Measurements from ENCODE around the gene PRAMEF14.
"Not testable (repeated sequence)": the region's sequence is repeated elsewhere in the genome, so short reads cannot be mapped to it uniquely, and the experiment has no call there.

The PRAMEF14 gene, protein sequence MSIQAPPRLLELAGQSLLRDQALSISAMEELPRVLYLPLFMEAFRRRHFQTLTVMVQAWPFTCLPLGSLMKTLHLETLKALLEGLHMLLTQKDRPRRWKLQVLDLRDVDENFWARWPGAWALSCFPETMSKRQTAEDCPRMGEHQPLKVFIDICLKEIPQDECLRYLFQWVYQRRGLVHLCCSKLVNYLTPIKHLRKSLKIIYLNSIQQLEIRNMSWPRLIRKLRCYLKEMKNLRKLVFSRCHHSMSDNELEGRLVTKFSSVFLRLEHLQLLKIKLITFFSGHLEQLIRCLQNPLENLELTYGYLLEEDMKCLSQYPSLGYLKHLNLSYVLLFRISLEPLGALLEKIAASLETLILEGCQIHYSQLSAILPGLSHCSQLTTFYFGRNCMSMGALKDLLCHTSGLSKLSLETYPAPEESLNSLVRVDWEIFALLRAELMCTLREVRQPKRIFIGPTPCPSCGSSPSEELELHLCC

GRCh38 chr1:13347034-13347433 lies at the start of gene PRAMEF14:
Gene PRAMEF14, minus strand, starts transcription at chr1:13347134. Its CDS starts 1,820 bp downstream, at chr1:13345314.
- H3K36me3 Mint-ChIP-seq (ENCODE audit: low read depth); H3K4me3 Mint-ChIP-seq; H3K9me3 Mint-ChIP-seq; H3K27ac Mint-ChIP-seq; H3K27me3 Mint-ChIP-seq (ENCODE audit: low read depth); H3K4me1 Mint-ChIP-seq (ENCODE audit: low read depth): not testable (repeated sequence)

- not testable (repeated sequence) for H3K27me3 Mint-ChIP-seq (ENCODE audit: low read depth); H3K27ac Mint-ChIP-seq; H3K4me3 Mint-ChIP-seq; H3K4me1 Mint-ChIP-seq (ENCODE audit: low read depth); H3K36me3 Mint-ChIP-seq (ENCODE audit: low read depth); H3K9me3 Mint-ChIP-seq
Measured at GRCh38 chr1:13395311-13395710, 48.4 kb upstream of the PRAMEF14 start.

GRCh38 chr1:13394761-13395160 lies 47.8 kb upstream of the PRAMEF14 start:
- H3K27ac Mint-ChIP-seq; H3K36me3 Mint-ChIP-seq (ENCODE audit: low read depth); H3K9me3 Mint-ChIP-seq; H3K4me3 Mint-ChIP-seq; H3K27me3 Mint-ChIP-seq (ENCODE audit: low read depth); H3K4me1 Mint-ChIP-seq (ENCODE audit: low read depth): not testable (repeated sequence)

- H3K4me1 Mint-ChIP-seq (ENCODE audit: low read depth); H3K4me3 Mint-ChIP-seq; H3K27ac Mint-ChIP-seq; H3K36me3 Mint-ChIP-seq (ENCODE audit: low read depth); H3K9me3 Mint-ChIP-seq; H3K27me3 Mint-ChIP-seq (ENCODE audit: low read depth): not testable (repeated sequence)
Measured at GRCh38 chr1:13393004-13393403, 46.1 kb upstream of the PRAMEF14 start.

DNA sequence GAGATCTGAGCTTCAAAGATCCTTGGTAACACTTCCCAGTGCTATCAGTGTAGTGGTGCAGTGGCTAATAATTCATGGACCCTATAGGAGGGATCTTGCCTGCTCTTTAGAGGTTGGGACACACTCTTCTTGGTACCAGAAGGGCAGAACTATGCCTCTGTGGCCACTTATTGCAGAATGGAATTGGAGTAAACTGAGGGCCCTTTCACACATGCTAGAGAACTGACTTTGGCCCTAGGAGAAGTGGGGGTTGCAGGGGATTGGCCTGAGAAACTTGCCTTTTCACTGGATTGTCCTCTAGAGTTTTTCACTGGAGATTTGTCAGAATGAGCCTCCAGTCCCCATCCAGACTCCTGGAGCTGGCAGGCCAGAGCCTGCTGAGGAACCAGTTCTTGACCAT lies 42.4 kb upstream of the PRAMEF14 start, which contains the start of gene PRAMEF17:
Gene PRAMEF17, plus strand, starts transcription at position 301 of the 400 bp plus-strand sequence. Its CDS starts 26 bp downstream, at position 327.
- not testable (repeated sequence) for H3K4me1 Mint-ChIP-seq (ENCODE audit: low read depth); H3K27me3 Mint-ChIP-seq (ENCODE audit: low read depth); H3K27ac Mint-ChIP-seq; H3K9me3 Mint-ChIP-seq; H3K4me3 Mint-ChIP-seq; H3K36me3 Mint-ChIP-seq (ENCODE audit: low read depth)

DNA sequence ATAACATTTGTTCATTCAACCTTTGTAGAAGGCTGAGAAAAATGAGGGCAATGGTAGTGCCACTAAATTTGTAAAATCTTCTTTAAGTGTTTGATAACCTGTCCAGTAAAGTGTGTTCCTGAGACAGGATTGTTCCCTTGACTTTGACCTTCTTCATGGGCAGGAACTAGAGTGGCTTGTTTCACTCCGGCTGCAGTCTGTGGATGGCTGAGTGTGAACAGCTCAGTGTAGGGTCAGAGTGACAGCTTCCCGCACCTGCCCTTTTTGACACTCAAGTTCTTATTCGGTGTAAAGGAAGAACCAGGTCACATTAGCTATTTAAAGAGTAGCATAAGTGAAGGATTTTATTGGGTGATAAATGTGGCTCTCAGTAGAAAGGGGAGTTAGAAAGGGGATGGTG lies 33.4 kb upstream of the PRAMEF14 start:
- not testable (repeated sequence) for H3K9me3 Mint-ChIP-seq; H3K36me3 Mint-ChIP-seq (ENCODE audit: low read depth); H3K27ac Mint-ChIP-seq; H3K4me3 Mint-ChIP-seq; H3K4me1 Mint-ChIP-seq (ENCODE audit: low read depth); H3K27me3 Mint-ChIP-seq (ENCODE audit: low read depth)

DNA sequence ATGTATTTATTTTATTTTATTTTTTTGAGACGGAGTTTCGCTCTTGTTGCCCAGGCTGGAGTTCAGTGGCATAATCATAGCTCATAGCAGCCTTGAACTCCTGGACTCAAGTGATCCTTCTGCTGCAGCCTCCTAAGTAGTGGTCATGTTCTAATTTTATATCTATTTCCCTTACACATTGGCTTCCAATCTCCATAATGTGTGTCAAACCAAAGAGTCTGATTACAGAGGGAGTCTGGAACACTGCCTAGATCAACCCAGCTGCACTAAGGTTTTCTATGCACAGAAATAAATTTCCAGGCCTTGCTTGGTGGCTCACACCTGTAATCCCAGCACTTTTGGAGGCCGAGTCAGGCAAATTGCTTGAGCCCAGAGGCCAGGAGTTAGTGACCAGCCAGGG lies 32.0 kb upstream of the PRAMEF14 start:
- H3K4me1 Mint-ChIP-seq (ENCODE audit: low read depth); H3K4me3 Mint-ChIP-seq; H3K36me3 Mint-ChIP-seq (ENCODE audit: low read depth); H3K27ac Mint-ChIP-seq; H3K27me3 Mint-ChIP-seq (ENCODE audit: low read depth); H3K9me3 Mint-ChIP-seq: not testable (repeated sequence)

GRCh38 chr1:13368544-13368943 lies 21.6 kb upstream of the PRAMEF14 start:
- not testable (repeated sequence) for H3K27me3 Mint-ChIP-seq (ENCODE audit: low read depth); H3K36me3 Mint-ChIP-seq (ENCODE audit: low read depth); H3K4me3 Mint-ChIP-seq; H3K27ac Mint-ChIP-seq; H3K9me3 Mint-ChIP-seq; H3K4me1 Mint-ChIP-seq (ENCODE audit: low read depth)

- H3K27me3 Mint-ChIP-seq (ENCODE audit: low read depth); H3K27ac Mint-ChIP-seq; H3K36me3 Mint-ChIP-seq (ENCODE audit: low read depth); H3K4me1 Mint-ChIP-seq (ENCODE audit: low read depth); H3K9me3 Mint-ChIP-seq; H3K4me3 Mint-ChIP-seq: not testable (repeated sequence)
Measured at GRCh38 chr1:13366536-13366935, 19.6 kb upstream of the PRAMEF14 start.

DNA sequence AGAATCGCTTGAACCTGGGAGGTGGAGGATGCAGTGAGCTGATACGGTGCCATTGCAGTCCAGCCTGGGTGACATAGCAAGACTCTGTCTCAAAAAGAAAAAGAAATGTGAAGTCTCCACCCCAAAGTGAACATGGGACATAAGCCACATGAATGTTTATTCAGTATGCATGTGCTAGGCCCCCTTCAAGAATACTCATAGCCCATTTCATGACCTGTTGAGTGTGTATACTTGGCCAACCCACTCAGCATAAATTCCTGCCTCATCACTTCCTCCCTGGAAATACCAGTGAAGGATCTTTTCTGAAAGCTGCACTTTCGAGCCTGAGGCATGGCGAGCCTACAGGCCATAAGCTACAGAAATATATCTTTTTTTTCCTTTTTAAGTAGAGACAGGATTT lies 18.0 kb upstream of the PRAMEF14 start:
- H3K27ac Mint-ChIP-seq; H3K4me1 Mint-ChIP-seq (ENCODE audit: low read depth); H3K4me3 Mint-ChIP-seq; H3K9me3 Mint-ChIP-seq; H3K27me3 Mint-ChIP-seq (ENCODE audit: low read depth); H3K36me3 Mint-ChIP-seq (ENCODE audit: low read depth): not testable (repeated sequence)

DNA sequence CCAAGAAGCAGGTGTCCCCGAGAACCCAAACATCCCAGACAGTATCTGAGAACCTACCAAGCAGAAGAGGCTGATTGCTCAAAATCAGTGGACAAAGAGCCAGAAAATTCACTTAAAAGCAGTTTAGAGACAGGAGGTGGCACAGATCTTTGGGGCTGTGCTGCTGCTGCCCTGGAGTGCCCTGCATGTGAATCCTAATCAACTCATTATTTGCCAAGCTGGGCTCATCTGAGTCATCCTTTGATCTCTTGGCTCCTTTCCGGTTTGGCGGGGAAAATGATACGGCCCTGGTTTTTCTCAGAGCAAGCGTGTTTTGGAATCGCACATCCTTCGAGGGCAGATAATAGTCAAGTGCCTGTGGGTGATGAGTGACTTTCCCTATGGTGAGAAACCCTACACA lies 15.4 kb upstream of the PRAMEF14 start:
- not testable (repeated sequence) for H3K4me1 Mint-ChIP-seq (ENCODE audit: low read depth); H3K4me3 Mint-ChIP-seq; H3K9me3 Mint-ChIP-seq; H3K27me3 Mint-ChIP-seq (ENCODE audit: low read depth); H3K36me3 Mint-ChIP-seq (ENCODE audit: low read depth); H3K27ac Mint-ChIP-seq

DNA sequence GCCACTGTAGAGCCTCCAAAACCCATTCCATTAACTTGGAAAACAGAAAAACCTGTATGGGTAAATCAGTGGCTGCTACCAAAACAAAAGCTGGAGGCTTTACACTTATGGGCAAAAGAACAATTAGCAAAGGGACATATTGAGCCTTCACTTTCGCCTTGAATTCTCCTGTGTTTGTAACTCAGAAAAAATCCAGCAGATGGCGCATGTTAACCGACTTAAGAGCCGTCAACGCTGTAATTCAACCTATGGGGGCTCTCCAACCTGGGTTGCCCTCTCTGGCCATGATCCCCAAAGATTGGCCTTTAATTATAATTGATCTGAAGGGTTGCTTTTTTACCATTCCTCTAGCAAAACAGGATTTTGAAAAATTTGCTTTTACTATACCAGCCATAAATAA lies 9.8 kb upstream of the PRAMEF14 start:
- H3K27me3 Mint-ChIP-seq (ENCODE audit: low read depth), result not testable (repeated sequence)

GRCh38 chr1:13354475-13354874 lies 7.5 kb upstream of the PRAMEF14 start:
- not testable (repeated sequence) for H3K36me3 Mint-ChIP-seq (ENCODE audit: low read depth); H3K27me3 Mint-ChIP-seq (ENCODE audit: low read depth); H3K9me3 Mint-ChIP-seq; H3K27ac Mint-ChIP-seq; H3K4me1 Mint-ChIP-seq (ENCODE audit: low read depth); H3K4me3 Mint-ChIP-seq

More for the DNA sequence above, 9.8 kb upstream of the PRAMEF14 start:
- H3K4me3 Mint-ChIP-seq; H3K36me3 Mint-ChIP-seq (ENCODE audit: low read depth); H3K27ac Mint-ChIP-seq; H3K4me1 Mint-ChIP-seq (ENCODE audit: low read depth); H3K9me3 Mint-ChIP-seq: not testable (repeated sequence)

- not testable (repeated sequence) for H3K27me3 Mint-ChIP-seq (ENCODE audit: low read depth); H3K4me1 Mint-ChIP-seq (ENCODE audit: low read depth); H3K36me3 Mint-ChIP-seq (ENCODE audit: low read depth)
Measured at GRCh38 chr1:13353476-13353875, 6.5 kb upstream of the PRAMEF14 start.

DNA sequence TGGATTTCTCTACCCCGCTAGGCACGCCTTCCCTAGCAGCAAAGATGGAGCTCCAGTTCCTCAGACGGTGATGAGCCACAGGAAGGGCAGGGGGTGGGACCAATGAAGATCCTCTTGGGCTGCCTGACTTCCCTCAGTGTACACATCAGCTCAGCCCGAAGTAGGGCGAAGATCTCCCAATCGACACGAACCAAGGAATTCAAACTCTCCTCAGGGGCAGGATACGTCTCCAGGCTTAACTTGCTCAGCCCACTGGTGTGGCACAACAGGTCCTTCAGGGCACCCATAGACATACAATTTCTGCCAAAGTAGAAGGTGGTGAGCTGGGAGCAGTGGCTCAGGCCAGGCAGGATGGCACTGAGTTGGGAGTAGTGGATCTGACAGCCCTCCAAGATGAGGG lies 4.4 kb downstream of the PRAMEF14 start:
- H3K4me1 Mint-ChIP-seq (ENCODE audit: low read depth); H3K27me3 Mint-ChIP-seq (ENCODE audit: low read depth); H3K36me3 Mint-ChIP-seq (ENCODE audit: low read depth); H3K4me3 Mint-ChIP-seq; H3K27ac Mint-ChIP-seq; H3K9me3 Mint-ChIP-seq: not testable (repeated sequence)

More at GRCh38 chr1:13353476-13353875, 6.5 kb upstream of the PRAMEF14 start:
- not testable (repeated sequence) for H3K9me3 Mint-ChIP-seq, H3K27ac Mint-ChIP-seq, H3K4me3 Mint-ChIP-seq

DNA sequence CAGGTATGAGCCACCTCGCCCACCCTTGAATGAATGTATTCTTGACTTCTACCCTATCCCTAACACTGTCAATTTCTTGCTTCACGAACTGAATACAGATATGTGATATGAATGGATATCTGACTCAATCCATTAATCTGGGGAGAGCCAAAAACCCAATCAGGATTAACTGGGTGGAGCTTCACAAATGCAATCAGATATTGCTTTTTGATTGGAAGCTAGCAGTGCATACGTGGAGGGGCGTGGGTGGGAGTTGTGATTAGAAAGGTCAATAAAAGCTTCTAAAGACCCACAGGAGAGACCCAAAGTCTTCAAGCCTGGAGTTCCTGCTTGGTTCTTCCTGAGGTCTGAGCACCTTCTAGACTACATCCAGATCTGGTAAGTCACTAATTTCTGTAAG lies 31.7 kb downstream of the PRAMEF14 start, which contains the start of gene PRAMEF15:
Gene PRAMEF15, plus strand, starts transcription at position 301 of the 400 bp plus-strand sequence. CDS start 2,827 bp downstream, outside the sequence.
- not testable (repeated sequence) for H3K27me3 Mint-ChIP-seq (ENCODE audit: low read depth); H3K9me3 Mint-ChIP-seq; H3K4me1 Mint-ChIP-seq (ENCODE audit: low read depth); H3K36me3 Mint-ChIP-seq (ENCODE audit: low read depth); H3K4me3 Mint-ChIP-seq; H3K27ac Mint-ChIP-seq

All from T-helper 1 cell treated with Interleukin-12 subunit alpha and Interleukin-12 subunit beta and Interleukin-4 antibody, amounts not matched to agents 30 μg/mL and 1 μg/mL, for 36 hours (primary cell).